OCI-LY3 (cell line): ENCODE measurements around the gene FAT1.

ENCODE experiments used
- H2AFZ ChIP-seq: fragments of 200-600, 300-600 bp; shearing (Covaris generic); 2 replicates; pipeline ENCODE4 v1.6.0; 2014; ENCODE audit warnings: antibody characterized with exemption, low read depth, low read length
- H3K27ac ChIP-seq: fragments of 200-600, 300-600 bp; sonication (generic); 2 replicates; pipeline ENCODE4 v1.5.1; 2014; ENCODE audit warnings: mild to moderate bottlenecking, low read length, moderate library complexity, mixed read lengths
- H3K27me3 ChIP-seq: fragments of 200-600, 300-600 bp; sonication (generic); 2 replicates; pipeline ENCODE4 v1.6.1; 2014; ENCODE audit warnings: low read depth, low read length, mixed read lengths
- H3K36me3 ChIP-seq: fragments of 200-600, 300-600 bp; sonication (generic); replicated peaks from 2 replicates; pipeline ENCODE3; 2014; ENCODE audit warnings: low read depth, low read length, mixed read lengths
- H3K4me1 ChIP-seq: fragments of 300-600, 200-600 bp; sonication (generic); 2 replicates; pipeline ENCODE4 v1.6.1; 2014; ENCODE audit warnings: low read length, mixed read lengths
- H3K4me2 ChIP-seq: fragments of 200-600, 300-600 bp; sonication (generic); 2 replicates; pipeline ENCODE4 v1.6.1; 2014; ENCODE audit warnings: low read length, mixed read lengths
- H3K4me3 ChIP-seq: fragments of 300-600, 200-600 bp; sonication (generic); 2 replicates; pipeline ENCODE4 v1.5.1; 2014; ENCODE audit warnings: antibody characterized with exemption, mild to moderate bottlenecking, low read length, moderate library complexity
- H3K79me2 ChIP-seq: fragments of 300-600, 200-600 bp; shearing (Covaris generic); 2 replicates; pipeline ENCODE4 v1.6.1; 2014; ENCODE audit warnings: mild to moderate bottlenecking, low read length, mixed read lengths
- H3K9ac ChIP-seq: fragments of 300-600, 200-600 bp; shearing (Covaris generic); 2 replicates; pipeline ENCODE4 v1.6.0; 2014; ENCODE audit warnings: mild to moderate bottlenecking, low read length, moderate library complexity
- H3K9me3 ChIP-seq: fragments of 200-600, 300-600 bp; shearing (Covaris generic); 2 replicates; pipeline ENCODE4 v1.6.1; 2014; ENCODE audit warnings: low read length, mixed read lengths; ENCODE audit not compliant: insufficient read depth
- H4K20me1 ChIP-seq: fragments of 200-600, 300-600 bp; sonication (generic); 2 replicates; pipeline ENCODE4 v1.6.1; 2016; ENCODE audit warnings: low read length, mixed read lengths; ENCODE audit not compliant: insufficient read depth
- EZH2phosphoT487 ChIP-seq: fragments of 200-600 bp; shearing (Covaris generic); IDR thresholded peaks from 2 replicates; pipeline ENCODE4 v1.6.1; 2018; ENCODE audit warnings: antibody characterized with exemption, mixed run types, low read depth
- TF ChIP-seq, protein P1 (sequence below): fragments of 200-600, 300-600 bp; sonication (generic); IDR thresholded peaks from 2 replicates; pipeline ENCODE4 v1.5.1; 2014; ENCODE audit warnings: antibody characterized with exemption, low read length, low read depth

FAT1 gene

DNA sequence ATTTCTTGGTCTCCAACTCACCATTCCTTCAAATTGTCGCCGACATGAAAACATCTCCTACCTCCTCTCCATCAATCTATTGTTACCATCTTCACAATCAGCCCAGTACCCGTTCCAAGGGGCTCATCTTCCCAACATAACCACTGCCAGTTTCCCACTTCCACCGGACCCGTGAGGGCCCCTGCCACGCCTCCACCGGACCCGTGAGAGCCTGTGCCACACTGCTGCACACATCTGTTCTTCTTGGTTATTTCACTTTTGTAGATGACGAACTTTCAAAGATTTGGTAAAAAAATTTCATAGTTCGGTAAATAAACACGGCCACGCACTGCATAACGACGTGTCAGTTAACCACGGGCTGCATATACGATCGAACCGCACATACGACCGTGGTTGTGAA is 65.0 kb downstream of the FAT1 start:
- TF ChIP-seq, protein P1, sequence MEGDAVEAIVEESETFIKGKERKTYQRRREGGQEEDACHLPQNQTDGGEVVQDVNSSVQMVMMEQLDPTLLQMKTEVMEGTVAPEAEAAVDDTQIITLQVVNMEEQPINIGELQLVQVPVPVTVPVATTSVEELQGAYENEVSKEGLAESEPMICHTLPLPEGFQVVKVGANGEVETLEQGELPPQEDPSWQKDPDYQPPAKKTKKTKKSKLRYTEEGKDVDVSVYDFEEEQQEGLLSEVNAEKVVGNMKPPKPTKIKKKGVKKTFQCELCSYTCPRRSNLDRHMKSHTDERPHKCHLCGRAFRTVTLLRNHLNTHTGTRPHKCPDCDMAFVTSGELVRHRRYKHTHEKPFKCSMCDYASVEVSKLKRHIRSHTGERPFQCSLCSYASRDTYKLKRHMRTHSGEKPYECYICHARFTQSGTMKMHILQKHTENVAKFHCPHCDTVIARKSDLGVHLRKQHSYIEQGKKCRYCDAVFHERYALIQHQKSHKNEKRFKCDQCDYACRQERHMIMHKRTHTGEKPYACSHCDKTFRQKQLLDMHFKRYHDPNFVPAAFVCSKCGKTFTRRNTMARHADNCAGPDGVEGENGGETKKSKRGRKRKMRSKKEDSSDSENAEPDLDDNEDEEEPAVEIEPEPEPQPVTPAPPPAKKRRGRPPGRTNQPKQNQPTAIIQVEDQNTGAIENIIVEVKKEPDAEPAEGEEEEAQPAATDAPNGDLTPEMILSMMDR, result no peak
- no peak for TF ChIP-seq EZH2phosphoT487
- no peak overlapping the region for H3K4me3 ChIP-seq
- no peaks in the 10 kb centered on the region for H3K4me1 ChIP-seq
- no peak overlapping the region for H3K9ac ChIP-seq
- no peak overlapping the region for H3K4me2 ChIP-seq
- no peaks in the 10 kb centered on the region for H3K9me3 ChIP-seq
- H2AFZ ChIP-seq, result no peak overlapping the region
- H3K27ac ChIP-seq, result no peak overlapping the region
- no peaks in the 10 kb centered on the region for H3K79me2 ChIP-seq
- no peaks in the 10 kb centered on the region for H3K27me3 ChIP-seq
- no peaks in the 10 kb centered on the region for H3K36me3 ChIP-seq
- H4K20me1 ChIP-seq, result no peaks in the 10 kb centered on the region

DNA sequence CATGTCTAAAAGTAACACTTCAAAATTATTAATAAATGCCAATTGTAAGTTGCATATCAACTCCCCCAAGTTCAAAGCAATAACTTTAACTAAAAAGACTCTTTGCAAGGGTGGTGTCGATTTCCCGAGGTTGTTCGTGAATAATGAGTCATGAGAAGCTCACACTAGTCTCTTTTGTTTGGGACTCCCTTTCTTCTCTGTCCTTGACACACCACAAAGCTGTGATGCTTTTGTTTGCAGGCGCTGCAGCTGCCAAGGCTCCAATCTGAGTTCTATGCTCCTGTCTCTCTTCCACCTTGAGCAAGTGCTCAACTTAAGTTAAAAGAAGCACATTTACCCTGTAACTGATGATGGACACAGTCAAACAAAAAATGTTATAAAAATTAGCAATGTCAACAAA is 65.9 kb downstream of the FAT1 start:
- H3K4me2 ChIP-seq, result no peak overlapping the region

DNA sequence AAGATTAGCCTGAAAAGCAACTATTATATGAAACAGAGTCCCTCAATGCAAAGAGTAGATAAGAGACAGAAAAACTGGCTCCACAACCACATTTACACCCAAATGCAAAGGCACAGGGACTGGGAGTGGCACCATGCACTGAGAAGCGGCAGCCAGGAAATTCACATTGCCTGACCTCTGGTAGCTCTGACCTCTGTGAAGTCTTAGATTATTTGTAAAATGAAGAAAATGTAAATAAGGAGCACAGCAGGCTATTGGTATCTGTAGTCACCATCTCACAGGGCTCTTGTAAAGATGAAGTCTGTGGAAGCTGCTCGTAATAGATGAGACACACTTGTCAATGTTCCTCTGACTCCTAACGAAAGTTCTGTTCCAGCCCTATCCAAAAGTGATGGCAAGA is 69.7 kb downstream of the FAT1 start:
- no peak overlapping the region for H2AFZ ChIP-seq
- no peak overlapping the region for H3K4me2 ChIP-seq
- H3K4me3 ChIP-seq, result no peak overlapping the region
- TF ChIP-seq EZH2phosphoT487, result no peak
- no peaks in the 10 kb centered on the region for H3K27me3 ChIP-seq
- H3K79me2 ChIP-seq, result no peaks in the 10 kb centered on the region
- no peak overlapping the region for H3K9ac ChIP-seq
- no peaks in the 10 kb centered on the region for H3K4me1 ChIP-seq
- H3K36me3 ChIP-seq, result no peaks in the 10 kb centered on the region
- H3K9me3 ChIP-seq, result no peaks in the 10 kb centered on the region
- H3K27ac ChIP-seq, result no peak overlapping the region
- no peaks in the 10 kb centered on the region for H4K20me1 ChIP-seq

More for the DNA sequence above, 65.9 kb downstream of the FAT1 start:
- no peaks in the 10 kb centered on the region for H3K79me2 ChIP-seq
- H3K4me1 ChIP-seq, result no peaks in the 10 kb centered on the region
- H4K20me1 ChIP-seq, result no peaks in the 10 kb centered on the region
- H3K4me3 ChIP-seq, result no peak overlapping the region
- TF ChIP-seq EZH2phosphoT487, result no peak
- TF ChIP-seq, protein P1, result no peak
- no peak overlapping the region for H3K9ac ChIP-seq
- H3K27me3 ChIP-seq, result no peaks in the 10 kb centered on the region
- no peaks in the 10 kb centered on the region for H3K9me3 ChIP-seq
- H3K36me3 ChIP-seq, result no peaks in the 10 kb centered on the region
- H3K27ac ChIP-seq, result no peak overlapping the region
- H2AFZ ChIP-seq, result no peak overlapping the region

DNA sequence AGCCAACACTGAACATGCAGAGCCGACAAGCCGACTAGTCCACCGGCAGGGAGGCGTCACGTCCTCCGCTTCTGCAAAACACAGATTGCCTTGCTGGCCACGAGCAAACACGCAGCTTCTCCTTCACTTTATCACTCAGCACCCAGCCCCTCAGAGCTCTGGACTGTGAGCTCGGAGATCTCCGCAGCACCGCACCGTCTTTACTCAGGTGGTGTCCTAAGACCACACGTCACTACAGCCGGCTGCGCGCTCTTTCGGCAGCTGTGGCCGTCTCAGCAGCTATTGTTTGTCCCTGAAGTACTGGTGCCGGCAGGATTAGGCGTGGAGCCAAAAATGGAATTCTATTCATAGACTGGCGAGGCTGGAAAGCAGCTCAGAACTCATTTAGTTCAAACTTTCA is 72.0 kb downstream of the FAT1 start:
- Histone ChIP-seq H3K4me2 (no peak overlapping the region), H3K9me3 (no peaks in the 10 kb centered on the region), H3K36me3 (no peaks in the 10 kb centered on the region), H2AFZ (no peak overlapping the region), H3K27me3 (no peaks in the 10 kb centered on the region), H3K27ac (no peak overlapping the region), H3K4me1 (no peaks in the 10 kb centered on the region), H4K20me1 (no peaks in the 10 kb centered on the region), H3K4me3 (no peak overlapping the region), H3K9ac (no peak overlapping the region), H3K79me2 (no peaks in the 10 kb centered on the region)
- TF ChIP-seq EZH2phosphoT487, result no peak
- TF ChIP-seq, protein P1, result no peak

DNA sequence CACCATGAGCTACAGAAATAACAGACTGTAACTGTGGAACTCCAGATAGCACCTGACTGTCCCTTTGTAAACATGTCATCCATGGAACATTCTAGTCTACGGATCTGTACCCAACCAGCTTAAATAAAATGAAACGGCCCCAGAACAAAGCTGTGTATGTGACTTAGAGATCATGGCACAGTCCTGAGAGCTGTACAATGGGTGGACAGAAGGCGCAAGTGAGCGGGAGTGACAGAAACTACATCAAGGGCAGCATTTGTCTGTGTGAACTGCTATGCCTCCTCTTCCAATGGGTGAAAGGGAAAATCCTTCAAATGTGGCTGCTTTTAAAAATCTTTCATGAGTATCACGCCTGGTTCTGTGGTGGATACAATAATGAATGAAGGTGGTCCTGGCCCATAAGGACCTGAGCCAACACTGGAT is 72.5 kb downstream of the FAT1 start:
- no peaks in the 10 kb centered on the region for H4K20me1 ChIP-seq
- no peak overlapping the region for H3K4me2 ChIP-seq
- TF ChIP-seq EZH2phosphoT487, result no peak
- TF ChIP-seq, protein P1, result no peak
- H3K4me1 ChIP-seq, result no peaks in the 10 kb centered on the region
- no peak overlapping the region for H3K4me3 ChIP-seq
- H2AFZ ChIP-seq, result no peak overlapping the region
- no peaks in the 10 kb centered on the region for H3K27me3 ChIP-seq
- no peaks in the 10 kb centered on the region for H3K9me3 ChIP-seq
- H3K27ac ChIP-seq, result no peak overlapping the region
- H3K79me2 ChIP-seq, result no peaks in the 10 kb centered on the region
- no peaks in the 10 kb centered on the region for H3K36me3 ChIP-seq
- H3K9ac ChIP-seq, result no peak overlapping the region
